K562 (cell line): Measurements from ENCODE around the gene IGSF3. TPM values are rescaled to one million over a fixed set of nuclear protein-coding genes. Genes with fewer than 3 reads are reported as not detected.
A peak's percentile ranks its signal among the peaks of the same experiment; 100 is the strongest.

ENCODE experiments used
- CXXC5 ChIP-seq: fragments of 250-450 bp; sonication (Bioruptor Pico); IDR thresholded peaks from 2 replicates; pipeline ENCODE4 v1.8.0; 2022; ENCODE audit warnings: inconsistent platforms, mild to moderate bottlenecking, moderate library complexity
- FOXJ2 ChIP-seq: fragments of 200-800 bp; sonication (Bioruptor generic); IDR thresholded peaks from 2 replicates; pipeline ENCODE4 v1.6.1; 2016; ENCODE audit warnings: missing genetic modification characterization, missing compliant biosample characterization
- KLF16 ChIP-seq: IDR thresholded peaks from 2 replicates; pipeline ENCODE4 v1.6.1; 2016; ENCODE audit warnings: antibody characterized with exemption
- MGA ChIP-seq: fragments of 450-650 bp; IDR thresholded peaks from 2 replicates; pipeline ENCODE4 v1.6.1; 2016; ENCODE audit warnings: mild to moderate bottlenecking, moderate library complexity
- NFRKB ChIP-seq: fragments of 450-650 bp; IDR thresholded peaks from 2 replicates; pipeline ENCODE4 v1.6.1; 2016; ENCODE audit warnings: low read depth
- RERE ChIP-seq: sonication (generic); formaldehyde crosslinking; IDR thresholded peaks from 2 replicates; pipeline ENCODE4 v1.8.0; 2023; ENCODE audit warnings: missing genetic modification reagents, mild to moderate bottlenecking, borderline replicate concordance
- ZNF436 ChIP-seq: fragments of 250-450, 450-650 bp; sonication (Bioruptor Pico); formaldehyde crosslinking; IDR thresholded peaks from 2 replicates; pipeline ENCODE4 v1.7.0; 2020; ENCODE audit warnings: mild to moderate bottlenecking
- ZNF75A ChIP-seq: fragments of 450-650 bp; formaldehyde crosslinking; IDR thresholded peaks from 2 replicates; pipeline ENCODE4 v1.4.0; 2020; ENCODE audit warnings: mild to moderate bottlenecking
- polyA plus RNA-seq, 8 experiments: library from polyadenylated mRNA; depleted of rRNA in 4 of 8; stranded (reverse) in 5 of 8; unstranded in 3 of 8; fragments of >200 nt; fragmentation: Nextera tagmentation in 2 of 8; fragmentation: Illumina TruSeq in 1 of 8; extraction: Ambion mirVana in 2 of 8; extraction: Trizol in 1 of 8; gene quantifications; 2 replicates each; pipeline versions ENCODE4 v1.2.1 to v1.2.3, GENCODE V29; 2011 to 2014; ENCODE audit warnings: inconsistent platforms in 1 of 8, missing spikeins in 1 of 8
- total RNA-seq, 7 experiments: library from RNA; depleted of rRNA in 6 of 7; stranded (reverse); fragments of >200 nt in 6 of 7; fragmentation: Illumina TruSeq in 2 of 7; extraction: Trizol in 2 of 7; gene quantifications; 2 replicates each; pipeline versions ENCODE4 v1.2.1 to v1.2.3, GENCODE V29; 2011 to 2021; ENCODE audit warnings: low replicate concordance in 1 of 7

The IGSF3 gene
- total and polyA plus RNA-seq, 9 of the 15 experiments (the other 6 are each of a cell fraction or from before 2014, with no cell fraction given), result 1.1 to 15.0 (median 8.3) TPM

GRCh38 chr1:116686175-116686574, 18.6 kb upstream of the IGSF3 start (continued):
- TF ChIP-seq MGA (no peak), ZNF436 (no peak), NFRKB (peak; percentile 67; the same call in 1 of the 2 replicates), RERE (CRISPR knock-in tag) (no peak), ZNF75A (CRISPR knock-in tag) (no peak), FOXJ2 (tag) (0 out of 2 replicates have a peak, but pooled peaks have one; percentile 27), CXXC5 (peak; percentile 4), KLF16 (no peak)
